Stromal cell of bone marrow (primary cell): ENCODE data around the gene ALDH2.
"Not testable (repeated sequence)": the region's sequence is repeated elsewhere in the genome, so short reads cannot be mapped to it uniquely, and the experiment has no call there.

Source experiments
- DNase-seq: peaks from one replicate; pipeline ENCODE4 v3.0.0-alpha.2; 2012; ENCODE audit warnings: low read depth

The ALDH2 gene

GRCh38 chr12:111789779-111790178 is 23.0 kb downstream of the ALDH2 start:
- no peak for DNase-seq

DNA sequence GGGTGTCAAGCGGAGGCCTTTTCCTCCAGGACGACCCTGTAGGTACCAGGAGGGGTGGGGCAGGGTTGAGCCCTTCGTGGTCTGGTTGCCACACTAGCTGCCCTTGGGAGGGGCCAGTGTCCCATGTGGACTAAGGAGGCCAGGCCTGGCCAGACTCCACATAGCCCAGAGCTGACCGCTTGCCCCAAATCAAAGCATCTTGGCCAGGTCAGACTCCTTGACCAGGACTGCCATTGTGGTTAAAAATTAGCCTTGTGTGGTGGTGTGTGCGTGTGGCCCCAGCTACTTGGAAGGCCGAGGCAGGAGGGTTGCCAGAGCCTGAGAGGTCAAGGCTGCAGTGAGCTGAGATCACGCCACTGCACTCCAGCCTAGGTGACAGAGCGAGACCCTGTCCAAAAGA is 24.8 kb downstream of the ALDH2 start:
- no peak for DNase-seq

GRCh38 chr12:111792155-111792855 is 25.6 kb downstream of the ALDH2 start:
- DNase-seq = peak; percentile 9

GRCh38 chr12:111792856-111793235 is 26.1 kb downstream of the ALDH2 start:
- DNase-seq = no peak

DNA sequence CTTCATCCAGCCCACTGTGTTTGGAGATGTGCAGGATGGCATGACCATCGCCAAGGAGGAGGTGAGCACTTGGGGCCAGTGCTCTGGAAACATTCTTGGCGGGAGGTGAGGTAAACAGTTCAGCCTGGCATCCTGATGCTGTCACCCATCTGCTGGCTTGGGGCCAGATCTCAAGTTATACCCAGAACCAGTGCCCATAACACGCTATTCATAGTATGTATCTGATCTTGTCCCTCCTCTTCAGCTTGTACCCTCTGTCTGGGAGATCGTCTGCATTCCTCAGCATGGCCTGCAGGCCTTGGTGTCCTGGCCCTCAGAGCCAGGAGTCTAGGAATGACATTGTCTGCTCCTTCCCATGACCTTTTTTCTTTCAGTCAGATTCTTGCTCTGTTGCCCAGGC is 31.4 kb downstream of the ALDH2 start:
- no peak for DNase-seq

GRCh38 chr12:111799758-111800157 is 33.0 kb downstream of the ALDH2 start:
- no peak for DNase-seq

DNA sequence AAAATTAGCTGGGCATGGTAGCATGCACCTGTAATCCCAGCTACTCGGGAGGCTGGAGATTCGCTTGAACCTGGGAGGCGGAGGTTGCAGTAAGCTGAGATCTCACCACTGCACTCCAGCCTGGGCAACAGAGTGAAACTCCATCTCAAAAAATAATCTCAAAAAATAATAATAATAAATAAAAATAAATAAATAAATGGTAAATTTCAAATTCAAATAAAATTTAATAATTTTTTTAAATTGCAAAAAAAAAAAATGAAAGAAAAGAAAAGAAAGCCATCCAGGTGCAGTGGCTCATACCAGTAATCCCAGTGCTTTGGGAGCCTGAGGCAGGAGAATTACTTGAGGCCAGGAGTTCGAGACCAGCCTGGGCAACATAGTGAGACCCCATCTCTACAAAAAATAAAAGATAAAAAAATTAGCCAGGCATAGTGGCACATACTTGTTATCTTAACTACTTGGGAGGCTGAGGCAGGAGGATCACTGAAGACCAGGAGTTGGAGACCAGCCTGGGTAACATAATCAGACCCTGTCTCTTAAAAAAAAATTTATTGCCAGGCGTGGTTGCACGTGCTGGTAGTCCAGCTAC is 36.4 kb downstream of the ALDH2 start:
- no peak for DNase-seq

DNA sequence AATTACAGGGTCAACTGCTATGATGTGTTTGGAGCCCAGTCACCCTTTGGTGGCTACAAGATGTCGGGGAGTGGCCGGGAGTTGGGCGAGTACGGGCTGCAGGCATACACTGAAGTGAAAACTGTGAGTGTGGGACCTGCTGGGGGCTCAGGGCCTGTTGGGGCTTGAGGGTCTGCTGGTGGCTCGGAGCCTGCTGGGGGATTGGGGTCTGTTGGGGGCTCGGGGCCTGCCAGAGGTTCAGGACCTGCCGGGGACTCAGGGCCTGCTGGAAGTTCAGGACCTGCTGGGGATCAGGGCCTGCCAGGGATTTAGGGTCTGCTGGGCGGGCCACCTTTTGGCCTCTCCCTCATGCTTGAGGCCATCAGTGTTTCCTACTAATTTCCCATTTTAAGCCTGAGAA is 37.1 kb downstream of the ALDH2 start:
- no peak for DNase-seq

- DNase-seq = no peak
Observed at GRCh38 chr12:111806304-111806703, 39.6 kb downstream of the ALDH2 start.

- no peak for DNase-seq
Observed at GRCh38 chr12:111807232-111807631, 40.5 kb downstream of the ALDH2 start.

- peak; percentile 71 for DNase-seq
Observed at GRCh38 chr12:111812881-111813741, 46.4 kb downstream of the ALDH2 start.

GRCh38 chr12:111816065-111816615 is 49.4 kb downstream of the ALDH2 start:
- no peak for DNase-seq

GRCh38 chr12:111816898-111817297 is 50.2 kb downstream of the ALDH2 start:
- not testable (repeated sequence) for DNase-seq

DNA sequence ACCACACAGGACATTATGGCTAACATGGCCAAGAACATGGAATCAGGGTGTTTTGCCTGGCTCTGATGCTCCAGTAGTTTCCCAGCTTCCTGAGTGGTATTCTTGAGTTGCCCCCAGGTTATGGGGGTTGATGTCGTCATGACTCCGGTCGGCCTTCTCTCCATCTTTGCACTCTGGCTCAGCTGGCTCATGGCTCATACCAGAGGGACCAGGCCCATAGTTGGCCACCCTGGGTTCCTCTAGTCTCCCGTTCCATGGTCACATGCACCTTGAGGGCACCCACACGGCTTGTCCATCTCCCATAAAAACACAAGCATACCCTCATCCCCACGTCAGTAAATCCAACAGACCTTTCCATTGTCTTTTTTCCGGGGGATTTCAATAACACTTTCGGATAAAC is 51.6 kb downstream of the ALDH2 start:
- DNase-seq = no peak

GRCh38 chr12:111819191-111820158 is 52.7 kb downstream of the ALDH2 start:
- DNase-seq = no peak

DNA sequence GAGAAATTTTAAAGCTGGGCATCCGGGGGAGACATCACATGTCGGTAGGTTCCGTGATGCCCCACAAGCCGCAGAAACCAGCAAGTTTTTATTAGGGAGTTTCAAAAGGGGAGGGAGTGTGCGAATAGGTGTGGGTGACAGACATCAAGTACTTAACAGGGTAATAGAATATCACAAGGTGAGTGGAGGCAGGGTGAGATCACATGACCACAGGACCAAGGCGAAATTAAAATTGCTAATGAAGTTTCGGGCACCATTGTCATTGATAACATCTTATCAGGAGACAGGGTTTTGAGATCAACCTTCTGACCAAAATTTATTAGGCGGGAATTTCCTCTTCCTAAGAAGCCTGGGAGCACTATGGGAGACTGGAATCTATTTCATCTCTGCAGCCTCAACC is 54.1 kb downstream of the ALDH2 start:
- not testable (repeated sequence) for DNase-seq

- no peak for DNase-seq
Observed at GRCh38 chr12:111822886-111823285, 56.2 kb downstream of the ALDH2 start.

GRCh38 chr12:111823891-111824290 is 57.2 kb downstream of the ALDH2 start:
- DNase-seq = no peak

GRCh38 chr12:111824312-111824711 is 57.6 kb downstream of the ALDH2 start:
- not testable (repeated sequence) for DNase-seq

- DNase-seq = no peak
Observed at GRCh38 chr12:111825509-111825908, 58.8 kb downstream of the ALDH2 start.

DNA sequence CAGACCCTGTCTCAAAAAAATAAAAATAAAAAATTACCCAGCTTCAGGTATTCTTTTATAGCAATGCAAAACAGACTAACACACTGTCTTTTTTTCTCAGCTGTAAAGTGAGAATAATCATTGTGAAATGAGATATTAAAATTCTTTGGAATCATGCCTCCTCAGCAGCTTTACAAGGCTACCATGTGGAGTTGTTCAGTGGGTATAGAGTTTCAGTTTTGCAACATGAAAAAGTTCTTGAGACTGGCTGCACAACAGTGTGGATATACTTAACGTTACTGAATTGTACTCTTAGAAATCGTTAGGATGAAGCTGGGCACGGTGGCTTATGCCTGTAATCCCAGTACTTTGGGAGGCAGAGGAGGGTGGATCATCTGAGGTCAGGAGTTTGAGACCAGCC is 59.6 kb downstream of the ALDH2 start:
- DNase-seq = peak; percentile 13

DNA sequence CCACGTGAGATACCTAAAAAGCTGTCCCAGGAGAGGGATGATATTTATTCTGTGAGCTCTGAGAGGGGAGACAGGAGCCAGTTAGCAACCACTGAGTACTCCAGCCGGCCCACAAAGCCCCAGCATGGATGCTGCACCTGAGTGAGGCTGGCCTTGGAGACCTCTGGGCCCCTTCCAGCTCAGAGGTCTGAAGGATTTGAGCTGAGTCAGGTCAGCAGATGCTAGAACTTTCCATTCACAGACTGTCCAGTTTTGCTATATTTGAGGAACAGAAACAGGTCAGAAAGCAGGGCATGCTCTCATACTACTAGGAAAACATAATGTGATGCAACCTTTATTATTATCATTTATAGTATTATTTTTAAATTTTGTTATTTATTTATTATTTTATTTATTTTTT is 60.3 kb downstream of the ALDH2 start:
- DNase-seq = no peak
